Activated CD4-positive, alpha-beta T cell treated with anti-CD3 and anti-CD28 coated beads for 48 hours (primary cell): ENCODE data around the gene ATP2C2.
"Not testable (repeated sequence)": the region's sequence is repeated elsewhere in the genome, so short reads cannot be mapped to it uniquely, and the experiment has no call there.

Source experiments
- DNase-seq: peaks from one replicate; pipeline ENCODE4 v3.0.0-alpha.2; 2020

Gene ATP2C2

GRCh38 chr16:84403435-84403834 lies 35.1 kb downstream of the ATP2C2 start:
- not testable (repeated sequence) for DNase-seq

DNA sequence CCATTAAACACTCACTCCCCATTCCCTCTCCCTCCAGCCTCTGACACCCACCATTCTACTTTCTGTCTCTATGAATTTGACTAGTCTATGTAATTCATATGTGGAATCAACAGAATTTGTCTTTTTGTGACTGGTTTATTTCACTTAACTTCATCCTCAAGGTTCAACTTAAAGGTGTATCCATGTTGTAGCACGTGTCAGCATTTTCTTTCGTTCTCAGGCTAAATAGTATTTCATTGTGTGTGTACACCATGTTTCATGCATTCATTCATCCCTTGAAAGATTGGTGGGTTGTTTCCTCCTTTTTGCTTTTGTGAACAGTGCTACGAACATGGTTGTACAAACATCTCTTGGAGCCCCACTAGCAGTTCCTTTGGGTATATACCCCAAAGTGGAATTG lies 36.0 kb downstream of the ATP2C2 start:
- no peak for DNase-seq

DNA sequence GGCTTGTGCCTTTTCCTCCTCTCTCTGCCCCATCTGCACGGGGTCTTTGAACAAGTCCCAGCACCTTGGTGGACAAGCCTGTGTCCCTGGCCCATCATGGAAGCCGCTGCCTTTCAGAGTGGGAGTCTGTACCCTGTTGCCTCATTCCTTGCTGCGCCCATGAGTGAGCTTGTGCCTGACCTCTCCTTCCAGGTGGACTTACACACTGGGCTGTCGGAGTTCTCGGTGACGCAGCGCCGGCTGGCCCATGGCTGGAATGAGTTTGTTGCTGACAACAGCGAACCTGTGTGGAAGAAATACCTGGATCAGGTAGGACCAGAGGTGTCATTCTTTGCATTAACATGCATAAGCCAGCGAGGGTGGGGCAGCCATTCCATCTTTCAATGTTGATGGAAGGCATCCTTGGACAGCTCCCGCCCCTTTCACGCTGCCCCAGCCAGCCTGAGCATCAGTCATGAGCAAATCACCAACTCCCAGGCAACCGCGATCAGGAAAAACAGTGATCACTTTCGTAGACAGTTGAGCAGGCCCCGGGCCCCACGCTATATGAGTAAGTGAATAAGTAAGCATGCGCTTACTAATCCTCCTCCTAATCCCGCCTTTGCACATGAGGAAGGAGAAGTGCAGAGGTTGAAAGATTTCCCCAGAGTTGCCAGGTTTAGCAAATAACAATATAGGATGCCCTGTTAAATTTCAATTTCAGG lies 36.8 kb downstream of the ATP2C2 start:
- DNase-seq: no peak

DNA sequence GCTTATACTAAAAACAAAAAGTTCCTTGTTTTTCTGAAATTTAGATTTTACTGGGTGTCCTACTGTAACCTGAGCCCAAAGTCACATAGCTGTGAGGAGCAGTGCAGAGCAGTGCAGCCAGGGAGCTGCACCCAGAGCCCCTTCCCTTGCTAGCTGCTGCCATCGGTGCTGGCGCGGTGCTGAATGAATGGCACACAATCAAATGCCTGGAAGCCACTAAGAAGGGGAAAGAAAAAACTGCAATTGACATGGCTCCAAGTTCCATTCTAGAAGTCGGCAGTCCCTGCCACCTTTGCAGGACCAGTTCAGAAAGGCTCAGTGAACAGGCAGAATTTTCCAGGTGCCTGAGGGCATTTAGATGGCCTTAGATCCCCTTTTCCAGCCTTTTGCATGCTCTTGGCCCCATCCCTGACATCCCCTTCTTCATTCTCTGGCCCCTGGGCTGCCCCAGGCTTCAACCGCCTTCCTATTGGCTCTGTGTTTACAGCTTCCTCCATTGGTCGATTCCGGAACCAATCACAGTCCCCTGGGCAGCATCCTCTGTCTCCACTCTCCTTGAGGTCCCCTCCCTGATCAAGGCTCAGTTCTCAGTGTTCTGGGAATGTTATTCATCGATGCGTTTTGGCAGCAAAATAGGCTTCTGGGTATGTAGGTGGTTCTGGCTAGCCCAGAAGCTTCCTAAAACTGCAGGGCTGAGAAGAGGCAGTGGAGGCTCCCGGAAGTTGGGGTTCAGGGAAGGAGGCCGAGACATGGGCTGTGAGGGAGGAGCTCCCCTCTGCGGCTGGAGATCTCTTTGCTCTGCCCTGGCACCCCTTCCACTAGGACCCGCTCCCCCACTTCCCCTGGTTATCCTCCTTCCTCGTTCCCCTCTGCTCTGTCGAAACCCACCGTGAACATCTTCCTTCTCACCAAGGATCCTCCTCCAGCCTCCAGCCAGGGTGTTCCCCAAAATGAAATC lies 37.9 kb downstream of the ATP2C2 start:
- no peak for DNase-seq

- DNase-seq: no peak
Measured at GRCh38 chr16:84407588-84408313, 39.4 kb downstream of the ATP2C2 start.

DNA sequence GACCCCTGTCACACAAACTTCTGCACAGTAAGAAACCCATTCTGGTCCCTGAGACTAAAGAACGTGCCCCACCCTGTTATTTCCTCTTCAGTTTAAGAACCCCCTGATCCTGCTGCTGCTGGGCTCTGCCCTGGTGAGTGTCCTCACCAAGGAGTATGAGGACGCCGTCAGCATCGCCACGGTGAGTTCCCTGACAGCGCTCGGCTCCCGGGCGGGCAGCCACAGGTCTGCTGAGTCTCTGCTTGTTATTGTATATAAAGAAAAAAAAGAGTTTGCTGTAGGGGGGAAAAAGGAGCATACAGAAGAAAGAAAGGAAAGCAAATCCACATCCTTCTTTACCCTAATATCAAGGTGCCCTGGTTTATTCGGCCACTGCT lies 40.0 kb downstream of the ATP2C2 start:
- no peak for DNase-seq

- DNase-seq: no peak
Measured at GRCh38 chr16:84408856-84409255, 40.5 kb downstream of the ATP2C2 start.

DNA sequence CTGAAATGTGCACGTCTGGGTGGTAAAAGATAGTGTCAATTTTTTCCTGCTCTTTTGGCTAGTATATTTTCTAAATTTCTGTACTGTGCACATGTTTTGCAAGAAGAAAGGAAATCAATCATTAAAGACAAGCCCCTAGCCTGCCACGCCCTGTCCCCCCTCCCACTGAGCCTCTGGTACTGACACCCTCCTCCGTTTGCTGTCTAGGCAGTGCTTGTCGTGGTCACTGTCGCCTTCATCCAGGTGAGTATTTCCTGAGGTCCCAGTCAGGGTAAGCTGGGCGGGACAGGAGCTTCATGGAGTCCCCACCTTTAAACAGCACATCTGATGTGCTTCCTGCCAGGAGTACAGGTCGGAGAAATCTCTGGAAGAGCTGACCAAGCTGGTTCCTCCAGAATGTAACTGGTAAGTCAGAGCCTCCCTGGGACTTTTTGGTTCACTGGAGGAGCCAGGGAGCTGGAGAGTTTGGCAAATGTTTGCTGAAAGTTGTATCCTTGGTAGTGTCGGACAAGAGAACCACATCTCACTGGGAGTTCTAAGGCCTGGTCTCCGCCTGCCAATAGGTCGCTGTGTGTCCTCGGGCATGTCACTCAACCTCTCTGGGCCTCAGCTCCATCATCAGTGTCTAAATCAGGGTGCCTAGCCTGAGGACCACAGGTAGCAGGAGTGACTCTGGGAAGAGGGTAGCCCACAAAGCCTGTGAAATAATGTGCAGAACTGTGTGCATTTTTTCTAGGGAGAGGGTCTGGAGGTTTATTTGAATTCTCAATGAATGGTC lies 42.2 kb downstream of the ATP2C2 start:
- DNase-seq: no peak

- DNase-seq: no peak
Measured at GRCh38 chr16:84411768-84412167, 43.4 kb downstream of the ATP2C2 start.

DNA sequence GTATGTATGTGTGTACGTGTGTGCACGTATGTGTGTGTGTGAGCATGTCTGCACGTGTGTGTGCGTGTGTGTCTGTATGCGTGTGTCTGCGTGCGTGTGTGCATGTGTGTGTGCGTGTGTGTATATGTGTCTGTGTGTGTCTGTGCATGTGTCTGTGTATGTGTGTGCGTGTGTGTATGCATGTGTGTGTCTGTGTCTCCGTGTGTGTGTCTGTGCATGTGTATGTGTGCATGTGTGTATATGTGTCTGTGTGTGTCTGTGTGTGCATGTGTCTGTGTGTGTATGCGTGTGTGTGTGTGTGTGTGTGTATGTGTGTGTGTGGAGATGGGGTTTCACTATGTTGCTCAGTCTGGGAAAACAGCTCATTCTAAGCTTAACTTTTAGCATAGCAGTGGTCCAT lies 43.9 kb downstream of the ATP2C2 start:
- no peak for DNase-seq

DNA sequence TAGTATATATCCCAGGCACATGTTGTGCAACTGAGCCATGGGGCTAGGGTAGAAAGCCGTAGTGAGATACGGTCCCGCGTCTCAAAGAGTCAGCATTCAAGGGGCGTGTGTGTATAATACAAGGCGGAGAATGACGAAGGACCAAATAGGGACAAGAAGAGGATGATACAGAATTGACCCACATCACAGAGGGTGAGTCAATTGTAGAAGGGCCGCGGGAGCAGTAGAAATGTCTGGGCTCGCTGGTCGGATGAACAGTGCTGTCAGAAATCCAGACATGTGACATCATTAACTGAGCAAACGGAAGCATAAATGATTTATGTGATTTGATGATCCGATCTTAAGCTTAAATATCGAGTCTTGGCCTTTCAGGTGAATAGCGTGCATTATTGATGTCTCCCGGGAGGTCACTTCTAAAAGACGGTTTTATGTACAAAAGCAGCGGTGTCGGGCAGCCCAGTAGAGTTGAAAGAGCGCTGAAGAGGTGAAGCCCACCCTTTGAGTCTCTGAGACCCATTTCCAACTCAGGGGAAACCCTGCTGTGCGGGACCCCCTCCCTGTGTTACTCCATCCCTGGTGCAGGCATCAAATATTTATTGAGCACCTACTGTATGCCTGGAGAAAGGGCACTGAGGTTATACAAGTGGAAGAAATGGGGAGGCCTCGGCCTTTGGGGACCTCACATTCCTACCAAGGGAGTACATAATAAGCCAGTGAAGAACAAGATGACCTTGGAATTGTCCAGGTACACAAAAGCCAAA lies 45.1 kb downstream of the ATP2C2 start:
- DNase-seq: no peak

DNA sequence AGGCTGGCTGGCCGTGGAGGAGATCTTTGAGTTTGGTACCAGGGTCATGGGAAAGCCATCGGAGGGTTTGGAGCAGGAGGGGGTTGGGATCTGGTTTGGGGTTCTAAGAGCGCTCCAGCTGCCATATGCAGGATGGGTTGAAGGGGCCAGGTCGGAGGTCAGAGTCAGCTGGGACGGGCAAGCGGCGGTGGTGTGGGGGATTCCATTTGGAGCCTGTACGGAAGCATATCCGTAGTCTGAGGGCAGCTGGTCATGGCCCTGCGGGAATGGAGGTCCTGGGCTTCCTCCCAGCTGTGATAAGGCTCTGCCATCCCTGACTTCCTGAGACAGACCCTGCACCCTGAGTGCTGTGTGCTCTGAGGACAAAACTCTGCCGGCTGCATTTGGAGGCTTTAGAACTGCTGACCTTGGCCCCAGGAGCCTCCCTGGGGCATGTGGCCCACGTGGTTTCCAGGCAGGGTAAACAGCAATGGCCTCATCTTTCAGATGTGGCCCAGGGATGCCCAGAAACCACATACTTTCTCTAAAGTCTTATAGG lies 46.5 kb downstream of the ATP2C2 start:
- DNase-seq: no peak

DNA sequence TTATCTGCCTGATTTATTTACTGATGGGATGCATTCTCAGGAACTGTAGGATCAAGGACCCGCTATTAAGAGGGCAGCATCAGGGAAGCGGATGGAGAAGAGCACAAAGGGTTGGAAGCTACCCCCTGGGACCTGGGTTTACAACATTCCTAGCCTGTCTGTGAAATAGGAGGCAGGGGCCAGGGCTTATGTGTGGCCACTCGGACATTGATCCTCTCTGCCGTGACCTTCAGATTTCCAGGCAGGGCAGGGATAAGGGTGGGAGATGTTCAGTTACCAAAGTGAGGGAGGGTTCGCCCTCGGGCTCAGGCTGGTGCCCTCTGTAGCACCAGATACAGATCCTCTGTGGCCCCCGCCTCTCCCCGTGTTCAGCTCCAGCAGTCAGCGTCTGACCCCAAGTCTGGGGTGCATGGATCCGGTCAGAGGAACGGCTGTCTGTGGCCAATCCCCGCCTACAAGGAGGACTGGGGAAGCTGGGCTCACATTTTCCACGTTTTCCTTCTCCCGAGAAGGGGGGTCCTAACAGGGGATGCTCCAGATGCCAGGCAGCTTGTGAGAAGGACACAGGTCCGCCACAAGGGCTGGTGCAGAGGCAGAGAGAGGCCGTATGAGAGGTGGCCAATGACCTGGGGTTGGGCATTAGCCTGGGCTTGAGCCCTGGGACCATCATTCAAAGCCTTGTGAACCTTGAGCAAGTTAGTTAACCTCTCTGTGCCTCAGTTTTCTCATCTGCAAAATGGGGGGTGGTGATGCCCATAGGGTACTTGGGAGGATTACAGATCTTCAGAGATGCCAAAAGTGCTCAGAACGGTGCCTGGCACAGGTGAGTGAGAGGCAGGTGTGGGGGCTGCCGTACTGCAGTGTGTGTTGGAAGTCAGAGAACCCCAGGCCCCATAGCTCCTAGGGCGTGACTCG lies 48.3 kb downstream of the ATP2C2 start:
- no peak for DNase-seq

DNA sequence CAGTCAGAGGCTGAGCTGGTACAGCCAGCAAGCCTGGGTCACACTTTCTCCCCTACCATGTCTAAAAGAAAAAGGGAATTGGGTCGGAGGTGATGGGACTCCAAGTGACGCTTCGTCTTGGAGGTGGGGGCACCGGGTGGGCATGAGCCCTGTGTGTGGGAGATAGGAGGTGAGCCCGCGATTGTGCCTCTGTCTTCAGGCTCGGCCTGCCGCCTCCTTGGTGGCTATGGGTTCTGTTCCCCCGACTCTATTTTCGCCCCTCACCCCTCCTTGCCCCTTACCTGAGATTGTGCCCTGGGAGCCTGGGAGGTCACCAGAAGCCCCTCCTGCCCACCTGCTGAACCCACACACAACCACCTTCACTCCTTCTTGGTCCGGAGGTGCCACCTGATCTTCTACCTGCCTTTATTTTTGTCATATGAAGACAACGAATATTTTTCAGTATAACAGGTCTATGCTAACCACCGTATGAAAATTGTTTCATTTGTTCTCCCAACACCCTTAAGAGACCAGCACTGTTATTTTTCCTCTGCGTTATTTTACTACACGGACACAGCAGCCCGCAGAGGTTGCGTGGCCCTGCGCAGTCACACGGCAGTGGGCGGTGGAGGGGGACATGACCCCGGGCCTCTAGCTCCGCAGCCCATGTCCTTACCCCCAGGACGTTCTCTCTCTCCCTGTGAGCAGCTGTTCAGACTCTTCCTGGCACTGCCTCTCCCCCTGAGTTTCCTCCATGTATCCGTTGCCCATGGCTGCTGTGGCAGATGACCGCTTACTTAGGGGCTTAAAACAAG lies 49.9 kb downstream of the ATP2C2 start:
- no peak for DNase-seq

DNA sequence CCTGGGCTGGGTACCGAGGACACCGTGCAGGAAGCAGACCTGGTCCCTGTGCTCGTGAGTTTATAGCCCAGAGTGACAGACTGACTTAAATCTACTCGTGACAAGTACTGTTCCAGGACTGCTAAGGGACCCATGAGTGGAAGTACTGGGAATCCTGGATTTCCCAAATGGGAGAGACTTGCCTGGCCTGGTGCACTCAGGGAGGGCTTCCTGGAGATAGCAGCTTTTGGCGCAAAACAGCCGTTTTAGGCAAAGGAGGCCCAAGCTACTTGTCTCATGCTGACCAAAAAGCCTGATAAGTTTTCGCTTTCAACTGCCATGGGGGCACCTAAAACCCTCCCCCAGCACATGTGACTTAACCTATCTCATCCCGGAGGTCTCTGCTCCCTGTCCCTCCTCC lies 51.4 kb downstream of the ATP2C2 start:
- DNase-seq: no peak

DNA sequence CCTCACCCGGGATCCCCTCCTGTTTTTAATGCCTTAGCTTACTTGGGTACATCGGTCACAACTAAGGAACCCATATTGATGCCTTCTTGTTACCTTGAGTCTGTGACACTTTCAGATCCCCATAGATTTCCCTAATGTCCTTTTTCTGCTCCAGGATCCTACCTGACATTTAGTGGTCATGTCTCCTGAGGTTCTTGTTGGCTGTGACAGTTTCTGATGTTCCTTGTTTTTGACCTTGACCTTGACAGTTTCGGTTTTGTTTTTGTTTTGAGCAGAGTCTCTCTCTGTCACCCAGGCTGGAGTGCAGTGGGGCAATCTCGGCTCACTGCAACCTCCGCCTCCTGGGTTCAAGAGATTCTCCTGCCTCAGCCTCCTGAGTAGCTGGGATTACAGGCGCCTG lies 52.2 kb downstream of the ATP2C2 start:
- DNase-seq: not testable (repeated sequence)

GRCh38 chr16:84421081-84421937 lies 53.0 kb downstream of the ATP2C2 start:
- DNase-seq: no peak

- no peak for DNase-seq
Measured at GRCh38 chr16:84421938-84422220, 53.5 kb downstream of the ATP2C2 start.

DNA sequence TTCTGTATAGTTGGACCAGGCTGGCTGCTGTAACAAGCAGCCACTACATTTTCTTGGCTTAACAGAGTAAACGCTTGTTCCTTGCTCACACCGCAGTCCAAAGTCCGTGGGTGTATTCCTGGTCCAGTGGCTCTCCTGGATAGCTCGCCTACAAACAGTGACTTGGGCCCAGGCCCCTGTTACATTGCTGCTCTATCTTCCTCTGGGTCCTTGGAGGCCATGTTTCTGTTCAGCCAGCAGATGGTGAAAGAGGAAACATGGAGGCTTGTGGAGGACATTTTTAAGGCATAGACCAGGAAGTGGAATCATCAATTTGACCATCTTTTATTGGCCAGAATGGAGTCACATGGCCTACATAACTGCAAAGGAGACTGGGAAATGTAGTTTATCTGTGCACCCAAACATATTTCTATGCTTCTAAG lies 55.1 kb downstream of the ATP2C2 start:
- DNase-seq: no peak
